GM10847 (cell line): ENCODE measurements around the gene KRT71.

ENCODE experiments used
- POLR2A ChIP-seq: IDR thresholded peaks from 2 replicates; pipeline ENCODE4 v1.6.1; 2011; ENCODE audit not compliant: insufficient read length; ENCODE audit errors: extremely low read depth

The KRT71 gene

GRCh38 chr12:52521568-52522266 is 31.2 kb downstream of the KRT71 start:
- no peak for TF ChIP-seq POLR2A

GRCh38 chr12:52521175-52521567 is 31.8 kb downstream of the KRT71 start:
- TF ChIP-seq POLR2A, result no peak

GRCh38 chr12:52519826-52520662 is 32.9 kb downstream of the KRT71 start, which contains the start of gene KRT5:
TSS of gene KRT5 (minus strand) at chr12:52520394. CDS start at chr12:52520296, 98 bp downstream.
- no peak for TF ChIP-seq POLR2A

GRCh38 chr12:52519387-52519703 is 33.6 kb downstream of the KRT71 start:
- TF ChIP-seq POLR2A, result no peak

- TF ChIP-seq POLR2A, result no peak
Measured at GRCh38 chr12:52518574-52519386, 34.2 kb downstream of the KRT71 start.

GRCh38 chr12:52517888-52518287 is 35.1 kb downstream of the KRT71 start:
- TF ChIP-seq POLR2A, result no peak

- TF ChIP-seq POLR2A, result no peak
Measured at GRCh38 chr12:52517005-52517835, 35.7 kb downstream of the KRT71 start.

GRCh38 chr12:52515927-52516831 is 36.8 kb downstream of the KRT71 start:
- TF ChIP-seq POLR2A, result no peak

GRCh38 chr12:52515319-52515646 is 37.7 kb downstream of the KRT71 start:
- TF ChIP-seq POLR2A, result no peak

GRCh38 chr12:52514471-52515318 is 38.2 kb downstream of the KRT71 start:
- no peak for TF ChIP-seq POLR2A

GRCh38 chr12:52513736-52514135 is 39.2 kb downstream of the KRT71 start:
- TF ChIP-seq POLR2A, result no peak

- TF ChIP-seq POLR2A, result no peak
Measured at GRCh38 chr12:52508211-52508610, 44.7 kb downstream of the KRT71 start.
